Cardiac fibroblast (primary cell): Measurements from ENCODE around the gene GABRG3.

Experiments used
- DNase-seq, 2 donors: peaks; one replicate each; pipeline versions ENCODE4 v3.0.0 to v3.0.0-alpha.2; 2010; ENCODE audit warnings: low read depth in 2 of 2
- H3K4me3 ChIP-seq, 2 donors: replicated peaks in 1 of 2; 1 replicate in 1 of 2; 2 replicates in 1 of 2; pipeline ENCODE4 v1.5.1; 2011; ENCODE audit warnings: low read depth in 2 of 2, low read length in 2 of 2, mild to moderate bottlenecking in 2 of 2, moderate library complexity in 1 of 2
- CTCF ChIP-seq: IDR thresholded peaks from one replicate; pipeline ENCODE4 v1.5.1; 2011; ENCODE audit warnings: low read depth, mild to moderate bottlenecking, low read length, inconsistent platforms

Gene GABRG3

GRCh38 chr15:27081676-27082418 lies 110.9 kb downstream of the GABRG3 start:
- H3K4me3 ChIP-seq: no peak overlapping the region
- TF ChIP-seq CTCF: no peak
- DNase-seq: no peak

GRCh38 chr15:27082526-27082925 lies 111.5 kb downstream of the GABRG3 start:
- no peak for DNase-seq
- no peak for TF ChIP-seq CTCF
- H3K4me3 ChIP-seq: no peak overlapping the region

- TF ChIP-seq CTCF: no peak
- H3K4me3 ChIP-seq: no peak overlapping the region
- no peak for DNase-seq
Measured at GRCh38 chr15:27084844-27085243, 113.9 kb downstream of the GABRG3 start.

- no peak overlapping the region for H3K4me3 ChIP-seq
- no peak for TF ChIP-seq CTCF
- DNase-seq: no peak
Measured at GRCh38 chr15:27086149-27086548, 115.2 kb downstream of the GABRG3 start.

GRCh38 chr15:27086805-27087204 lies 115.8 kb downstream of the GABRG3 start:
- H3K4me3 ChIP-seq: no peak overlapping the region
- DNase-seq: no peak
- no peak for TF ChIP-seq CTCF

GRCh38 chr15:27087651-27088583 lies 116.9 kb downstream of the GABRG3 start:
- no peak overlapping the region for H3K4me3 ChIP-seq
- DNase-seq: no peak
- no peak for TF ChIP-seq CTCF
